GM06990 (cell line): ENCODE measurements around the gene DDAH1.

Source experiments
- DNase-seq: peaks from one replicate; pipeline ENCODE4 v3.0.0-alpha.2; 2011; ENCODE audit not compliant: insufficient read length; ENCODE audit errors: extremely low read depth
- H3K27me3 ChIP-seq: replicated peaks from 2 replicates; pipeline ENCODE4 v1.6.0; 2011; ENCODE audit warnings: low read length; ENCODE audit not compliant: control insufficient read depth, insufficient read depth
- H3K36me3 ChIP-seq: 2 replicates; pipeline ENCODE4 v1.5.1; 2011; ENCODE audit warnings: low read length; ENCODE audit not compliant: control insufficient read depth, insufficient read depth
- H3K4me3 ChIP-seq: replicated peaks from 2 replicates; pipeline ENCODE4 v1.5.1; 2011; ENCODE audit warnings: low read depth, mild to moderate bottlenecking, control low read depth, low read length
- CTCF ChIP-seq: IDR thresholded peaks from 2 replicates; pipeline ENCODE4 v1.5.1; 2011; ENCODE audit warnings: low read length, control low read depth, mild to moderate bottlenecking, inconsistent platforms; ENCODE audit not compliant: insufficient read depth, poor library complexity, severe bottlenecking

DDAH1 gene

GRCh38 chr1:85322655-85323054 is 142.3 kb downstream of the DDAH1 start:
- H3K36me3 ChIP-seq: no peaks in the 10 kb centered on the region
- no peak for DNase-seq
- no peak for TF ChIP-seq CTCF
- no peaks in the 10 kb centered on the region for H3K27me3 ChIP-seq
- H3K4me3 ChIP-seq: no peak overlapping the region

- no peak for DNase-seq
- no peaks in the 10 kb centered on the region for H3K27me3 ChIP-seq
- no peak for TF ChIP-seq CTCF
- no peak overlapping the region for H3K4me3 ChIP-seq
- no peaks in the 10 kb centered on the region for H3K36me3 ChIP-seq
Measured at GRCh38 chr1:85321237-85321964, 143.6 kb downstream of the DDAH1 start.

GRCh38 chr1:85320371-85321131 is 144.4 kb downstream of the DDAH1 start:
- no peak for TF ChIP-seq CTCF
- Histone ChIP-seq H3K36me3 (no peaks in the 10 kb centered on the region), H3K4me3 (no peak overlapping the region), H3K27me3 (no peaks in the 10 kb centered on the region)
- DNase-seq: no peak

- no peak overlapping the region for H3K4me3 ChIP-seq
- no peaks in the 10 kb centered on the region for H3K27me3 ChIP-seq
- no peak for TF ChIP-seq CTCF
- H3K36me3 ChIP-seq: no peaks in the 10 kb centered on the region
- DNase-seq: no peak
Measured at GRCh38 chr1:85319931-85320330, 145.0 kb downstream of the DDAH1 start.

GRCh38 chr1:85319491-85319890 is 145.5 kb downstream of the DDAH1 start:
- Histone ChIP-seq H3K4me3 (no peak overlapping the region), H3K36me3 (no peaks in the 10 kb centered on the region), H3K27me3 (no peaks in the 10 kb centered on the region)
- DNase-seq: no peak
- TF ChIP-seq CTCF: no peak
